Posterior cingulate gyrus (tissue), 11 donors: ENCODE results near the gene KCNE5.
"Not testable (repeated sequence)": the region's sequence is repeated elsewhere in the genome, so short reads cannot be mapped to it uniquely, and the experiment has no call there.

Source experiments
- DNase-seq, 10 donors: peaks; one replicate each; pipeline versions ENCODE4 v3.0.0 to v3.0.0-alpha.2; 2020 to 2021; ENCODE audit warnings: mixed read lengths in 3 of 10
- intact Hi-C: fragments of 100-400 bp; cut with DNase I; formaldehyde crosslinking; loops from one replicate; pipeline ENCODE4 v1.15.1; 2023

Gene KCNE5

DNA sequence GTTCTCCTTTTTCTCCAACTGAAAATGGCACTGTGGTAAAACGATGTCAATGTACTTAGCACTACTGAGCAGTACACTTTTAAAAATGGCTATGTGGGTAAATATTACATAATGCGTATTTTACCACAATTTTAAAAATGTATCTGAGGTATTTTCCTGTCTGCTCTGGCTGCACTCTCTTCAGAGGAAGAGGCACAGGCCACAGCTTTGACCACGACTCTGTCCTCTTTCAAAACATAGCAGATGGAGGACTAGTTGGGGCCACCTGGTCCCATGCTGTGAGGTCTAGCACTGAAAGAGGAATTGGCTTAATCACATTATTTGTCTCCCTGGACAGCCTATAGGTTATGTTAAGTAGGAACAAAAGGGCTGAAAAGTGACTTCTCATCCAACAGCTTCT, 5.2 kb downstream of the KCNE5 start:
- no peak for DNase-seq
- intact Hi-C loops: no loop called here

GRCh38 chrX:109614951-109615350, 10.0 kb downstream of the KCNE5 start:
- intact Hi-C loops: no loop called here

DNA sequence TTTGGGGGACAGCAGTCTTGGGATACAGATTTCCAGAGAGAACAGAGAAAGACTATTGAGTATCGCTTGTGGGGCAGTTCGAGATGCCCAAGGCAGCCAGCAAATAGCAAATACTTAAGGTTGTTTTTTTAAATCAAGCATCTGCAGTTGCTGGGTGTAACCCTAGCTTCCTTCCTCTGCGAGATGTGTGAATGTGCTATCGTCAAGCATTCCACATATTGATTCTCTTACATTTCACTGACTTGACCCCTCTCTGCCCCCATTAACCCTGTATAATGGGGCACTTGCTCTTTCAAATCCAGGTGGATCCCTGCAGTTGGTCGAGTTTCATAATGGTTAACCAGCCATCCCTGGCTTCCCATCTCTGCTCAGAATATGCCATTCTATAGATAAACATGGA, 23.5 kb downstream of the KCNE5 start:
- intact Hi-C loops: no loop called here

More at GRCh38 chrX:109614951-109615350, 10.0 kb downstream of the KCNE5 start:
- DNase-seq: no peak

GRCh38 chrX:109600237-109600651, 24.7 kb downstream of the KCNE5 start:
- DNase-seq: peak in 8 of 10 donors; percentile 27 to 93 (median 48)
- intact Hi-C loops: no loop called here

More for the DNA sequence above, 23.5 kb downstream of the KCNE5 start:
- no peak for DNase-seq

GRCh38 chrX:109596015-109596414, 29.0 kb downstream of the KCNE5 start:
- intact Hi-C loops: no loop called here
- DNase-seq: no peak

GRCh38 chrX:109590176-109590575, 34.8 kb downstream of the KCNE5 start:
- DNase-seq: no peak
- intact Hi-C loops: no loop called here

DNA sequence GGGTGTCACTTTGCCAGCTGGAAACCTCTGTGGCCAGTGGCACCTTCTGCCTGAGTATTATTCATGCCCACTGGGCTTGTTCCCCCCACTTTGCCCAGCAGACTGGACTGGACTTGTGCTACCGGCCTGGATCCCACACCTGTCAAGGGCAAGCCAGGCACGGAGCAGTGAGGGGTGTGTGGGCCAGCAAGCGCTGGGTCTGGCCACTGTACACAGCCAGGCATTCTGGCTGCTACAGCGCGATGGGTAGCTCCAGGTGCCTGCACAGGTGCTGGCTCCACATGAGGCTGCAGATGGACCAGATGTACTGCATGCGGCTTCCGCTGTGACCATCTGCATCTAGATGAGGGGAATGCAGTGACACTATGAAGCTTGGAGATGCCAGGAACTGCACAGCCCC, 39.5 kb downstream of the KCNE5 start:
- intact Hi-C loops: no loop called here

GRCh38 chrX:109578916-109579315, 46.1 kb downstream of the KCNE5 start:
- DNase-seq: no peak
- intact Hi-C loops: no loop called here

More for the DNA sequence above, 39.5 kb downstream of the KCNE5 start:
- DNase-seq: peak in 1 of 10 donors; percentile 59

GRCh38 chrX:109577055-109577454, 47.9 kb downstream of the KCNE5 start:
- intact Hi-C loops: no loop called here
- no peak for DNase-seq

GRCh38 chrX:109576083-109576482, 48.9 kb downstream of the KCNE5 start:
- intact Hi-C loops, DNase-seq: not testable (repeated sequence)
